ENCODE results near the gene NACC2.

The NACC2 gene

DNA sequence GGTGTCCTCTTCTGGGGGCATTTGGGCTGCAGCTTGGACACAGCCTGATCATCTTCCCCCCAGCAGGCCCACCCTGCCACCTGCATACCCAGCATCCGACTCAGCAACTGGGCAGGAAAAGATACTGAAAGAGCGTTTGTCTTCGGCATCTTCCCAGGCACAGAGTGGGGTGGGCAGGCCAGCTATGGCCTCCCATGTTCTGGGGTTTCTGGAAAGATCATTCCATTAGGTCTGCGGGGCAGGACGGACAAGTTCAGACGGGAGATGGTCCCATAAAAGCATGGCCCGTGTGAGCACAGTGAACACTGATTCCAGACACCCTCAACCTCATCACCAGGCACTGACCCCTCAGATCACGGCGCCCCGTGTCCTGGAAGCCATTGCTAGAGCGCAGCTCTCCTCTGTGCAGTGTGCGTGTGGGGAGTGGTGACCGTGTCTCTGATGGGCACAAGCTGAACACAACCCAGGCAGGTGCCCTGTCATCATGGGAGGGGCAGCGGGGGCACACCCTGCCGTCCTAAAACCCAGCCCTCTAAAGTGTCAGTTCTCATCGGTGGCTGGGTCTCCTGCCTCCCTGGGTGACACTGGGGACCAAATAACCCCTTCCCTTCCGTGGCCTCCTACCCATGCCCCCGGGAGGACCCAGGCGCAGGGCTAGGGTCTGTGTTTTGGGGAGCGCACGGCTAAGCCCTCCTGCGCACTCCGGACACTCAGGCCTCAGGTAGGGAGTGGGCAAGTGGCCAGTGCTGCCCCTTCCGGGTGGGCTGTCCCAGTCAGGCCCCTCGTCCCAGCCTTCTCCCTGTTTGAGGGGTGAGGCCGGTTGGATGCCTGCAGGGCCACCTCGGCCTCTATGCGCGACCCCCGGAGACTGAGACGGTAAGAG lies 36.8 kb upstream of the NACC2 start:
- in situ Hi-C loops (cut with MboI; ENCODE audit: low sequenced_read_pairs) = no loop called here

GRCh38 chr9:136129176-136129575 lies 34.1 kb upstream of the NACC2 start:
- in situ Hi-C loops (cut with MboI; ENCODE audit: low sequenced_read_pairs) = loop anchor here (10.0 kb wide), 1 partner anchor 164 kb away; the partner anchor contains the start of gene UBAC1

DNA sequence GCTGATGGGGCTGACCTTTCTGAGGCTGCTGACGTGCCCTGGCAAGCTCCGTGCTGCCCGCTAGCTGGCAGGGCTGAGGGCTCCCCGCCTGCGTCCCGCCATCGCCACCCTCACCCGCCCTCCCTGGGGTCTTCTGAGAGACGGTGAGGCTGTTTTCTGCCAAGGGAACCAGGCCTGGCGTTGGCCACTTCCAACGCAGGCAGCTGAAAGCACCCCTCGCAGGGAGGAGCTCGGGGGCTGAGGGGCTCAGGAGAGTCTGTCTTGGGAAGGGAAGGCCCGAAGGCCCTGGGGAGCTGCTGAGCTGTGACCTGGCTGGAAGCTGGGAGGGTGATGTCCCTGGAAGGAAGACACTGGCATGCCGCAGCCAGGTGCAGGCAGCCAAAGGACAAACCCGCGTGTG lies 33.3 kb upstream of the NACC2 start:
- in situ Hi-C loops (cut with MboI; ENCODE audit: low sequenced_read_pairs) = loop anchor here (10.0 kb wide), 1 partner anchor 164 kb away; the partner anchor contains the start of gene UBAC1

- in situ Hi-C loops (cut with MboI; ENCODE audit: low sequenced_read_pairs) = loop anchor here (10.0 kb wide), 1 partner anchor 163 kb away; the partner anchor contains the start of gene UBAC1
Observed at GRCh38 chr9:136127313-136127712, 32.2 kb upstream of the NACC2 start.

GRCh38 chr9:136124976-136125692 lies 30.0 kb upstream of the NACC2 start:
- in situ Hi-C loops (cut with MboI; ENCODE audit: low sequenced_read_pairs) = loop anchor here (10.0 kb wide), 1 partner anchor 160 kb away; the partner anchor contains the start of gene UBAC1

DNA sequence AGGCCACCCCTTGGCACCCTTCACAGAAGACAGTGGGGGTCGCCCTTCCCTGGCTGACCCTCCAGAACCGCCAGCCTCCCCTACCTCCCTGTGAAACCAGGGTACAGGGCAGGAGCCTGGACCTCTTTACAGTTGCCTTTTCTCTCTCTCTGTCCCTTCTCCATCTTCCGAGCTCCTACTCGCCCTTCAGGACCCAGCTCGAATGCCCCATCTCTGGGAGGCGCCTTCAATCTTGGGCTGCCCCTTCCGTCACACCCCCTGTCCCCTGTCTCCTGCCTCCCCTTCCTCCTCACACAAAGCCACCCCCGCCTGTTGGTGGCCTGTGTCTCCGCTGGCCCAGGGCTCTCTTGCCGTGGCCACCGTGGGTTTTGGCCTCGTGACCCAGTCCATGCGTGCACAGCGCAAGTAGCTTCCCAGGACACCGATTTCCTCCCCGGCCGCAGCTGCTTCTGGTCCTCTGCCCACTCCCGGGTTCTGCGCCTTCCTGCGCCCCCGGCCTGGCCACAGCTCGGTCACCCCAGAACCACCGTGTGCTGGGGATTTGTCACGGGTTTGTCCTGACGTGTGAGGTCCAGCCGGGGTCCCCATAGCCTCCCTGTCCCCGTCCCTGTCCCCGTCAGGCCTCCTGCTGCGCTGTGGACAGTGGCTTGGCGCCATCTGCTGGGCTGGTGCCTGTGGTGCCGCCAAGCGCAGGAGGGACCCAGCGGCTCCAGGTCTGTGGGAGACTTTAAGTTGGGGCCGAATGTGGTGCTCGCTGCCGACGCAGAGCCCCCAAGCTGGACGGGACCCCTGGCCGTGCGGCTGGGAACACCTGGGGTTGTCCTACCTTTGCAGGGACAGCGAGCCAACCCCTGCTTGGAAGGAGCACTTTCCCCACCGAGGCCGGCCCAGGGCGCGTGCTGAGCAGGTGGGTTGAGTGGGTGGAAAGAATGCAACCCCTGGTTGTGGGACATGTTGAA lies 27.6 kb upstream of the NACC2 start:
- in situ Hi-C loops (cut with MboI; ENCODE audit: low sequenced_read_pairs) = loop anchor here (10.0 kb wide), 1 partner anchor 158 kb away; the partner anchor contains the start of gene UBAC1

DNA sequence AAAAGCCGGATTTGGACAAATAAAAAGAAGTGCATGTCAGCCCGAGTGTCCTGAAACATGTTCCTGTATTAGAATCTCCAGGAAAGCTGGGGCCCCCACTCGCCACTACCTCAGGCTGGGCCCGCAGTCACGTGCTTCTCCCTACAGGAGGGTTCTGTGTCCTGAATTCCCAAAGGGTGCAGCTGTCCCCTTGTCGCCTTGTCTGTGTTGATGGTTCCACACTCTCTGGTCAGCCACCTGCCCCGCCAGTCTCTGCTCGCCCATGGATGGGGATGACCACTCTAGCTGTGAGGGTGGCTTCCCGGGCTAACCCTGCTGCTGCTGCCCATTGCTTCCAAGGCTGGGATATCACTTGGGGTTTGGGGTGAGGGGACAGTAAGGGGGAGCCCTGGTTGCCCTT lies 26.7 kb upstream of the NACC2 start:
- in situ Hi-C loops (cut with MboI; ENCODE audit: low sequenced_read_pairs) = loop anchor here (10.0 kb wide), 1 partner anchor 157 kb away; the partner anchor contains the start of gene UBAC1

DNA sequence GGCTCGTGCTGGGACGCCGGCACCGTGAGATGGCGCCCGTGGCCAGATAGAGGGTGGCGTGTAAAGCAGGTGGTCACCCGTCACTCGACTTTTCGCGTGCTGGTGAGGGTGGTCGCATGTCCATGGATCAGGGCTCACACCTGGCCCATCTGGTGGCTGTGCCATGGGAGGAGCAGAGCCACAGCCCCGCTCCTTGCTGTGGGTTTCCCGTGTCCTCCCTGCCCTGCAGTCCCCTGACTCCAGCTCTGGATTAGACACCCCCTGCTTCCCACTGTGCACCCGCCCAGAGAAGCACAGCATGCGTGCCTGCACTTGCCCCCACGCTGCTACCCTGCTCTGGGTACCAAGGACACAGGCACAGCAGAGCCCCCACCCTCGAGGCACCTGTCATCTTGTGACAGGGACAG lies 25.4 kb upstream of the NACC2 start:
- in situ Hi-C loops (cut with MboI; ENCODE audit: low sequenced_read_pairs) = loop anchor here (10.0 kb wide), 1 partner anchor 156 kb away; the partner anchor contains the start of gene UBAC1

DNA sequence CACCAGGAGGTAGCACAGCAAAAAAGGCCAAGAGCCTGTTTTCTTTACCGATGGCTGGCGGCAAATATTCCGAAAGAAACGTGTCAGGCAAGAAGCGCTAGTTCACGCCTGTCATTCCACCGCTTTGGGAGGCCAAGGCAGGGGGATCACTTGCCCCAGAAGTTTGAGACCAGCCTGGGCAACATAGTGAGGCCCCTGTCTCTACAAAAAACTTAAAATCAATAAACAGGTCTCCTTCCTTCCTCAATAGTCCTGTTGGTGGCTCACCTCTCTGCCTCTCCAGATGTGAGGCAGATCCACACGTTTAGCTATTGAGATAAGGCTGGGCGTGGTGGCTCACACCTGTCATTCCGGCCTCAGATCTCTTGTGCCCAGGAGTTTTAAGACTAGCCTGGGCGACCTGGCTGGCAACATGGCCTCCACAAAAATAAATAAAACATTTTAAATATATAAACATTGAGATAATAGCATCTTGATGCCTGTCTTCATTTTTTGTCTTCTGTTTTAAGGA lies 24.8 kb upstream of the NACC2 start:
- in situ Hi-C loops (cut with MboI; ENCODE audit: low sequenced_read_pairs) = loop anchor here (10.0 kb wide), 1 partner anchor 155 kb away; the partner anchor contains the start of gene UBAC1

- in situ Hi-C loops (cut with MboI; ENCODE audit: low sequenced_read_pairs) = no loop called here
Observed at GRCh38 chr9:136119061-136119882, 24.2 kb upstream of the NACC2 start.

DNA sequence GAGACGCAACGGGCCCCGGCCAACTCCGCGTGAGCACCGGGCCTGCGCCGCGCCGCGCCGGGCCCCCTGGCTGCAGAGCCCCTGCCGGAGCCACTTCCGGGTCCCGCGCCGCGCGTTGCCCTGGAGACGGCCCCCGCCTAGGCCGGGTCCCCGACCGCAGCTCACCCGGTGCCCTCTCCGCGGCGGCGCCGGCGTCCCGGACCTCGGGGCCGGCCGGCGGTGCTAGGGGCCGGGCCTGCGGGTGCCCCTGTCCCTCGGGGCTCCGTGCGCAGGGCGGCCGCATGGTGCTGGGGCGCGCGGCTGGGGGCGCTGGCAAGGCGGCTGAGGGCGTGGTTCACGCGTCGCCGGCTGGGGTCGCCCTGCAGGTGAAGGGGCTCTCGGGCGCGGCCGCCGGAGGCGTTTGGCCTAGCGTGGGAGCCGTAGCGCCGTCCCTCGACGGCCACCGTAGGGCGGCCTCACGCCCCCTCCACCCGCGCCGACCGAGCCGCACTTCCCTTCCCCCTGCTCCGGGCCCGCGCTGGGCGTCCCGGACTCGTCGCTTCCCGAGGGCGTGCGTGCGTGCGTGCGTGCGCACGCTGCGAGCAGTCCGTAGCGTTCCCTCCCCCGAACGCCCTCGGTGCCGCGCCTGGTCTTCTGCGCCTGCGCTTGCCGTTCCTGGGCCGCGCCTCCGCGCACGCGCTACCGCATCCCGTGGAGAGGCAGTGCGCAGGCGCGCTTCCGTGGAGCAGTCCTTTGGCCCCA lies 23.4 kb upstream of the NACC2 start, which contains the start of gene TMEM250:
TSS of gene TMEM250 (minus strand) at position 556 of the 741 bp plus-strand sequence. CDS start 1,975 bp downstream, outside the sequence.
- in situ Hi-C loops (cut with MboI; ENCODE audit: low sequenced_read_pairs) = no loop called here

GRCh38 chr9:136117916-136118319 lies 22.8 kb upstream of the NACC2 start:
- in situ Hi-C loops (cut with MboI; ENCODE audit: low sequenced_read_pairs) = no loop called here

- in situ Hi-C loops (cut with MboI; ENCODE audit: low sequenced_read_pairs) = no loop called here
Observed at GRCh38 chr9:136117291-136117915, 22.3 kb upstream of the NACC2 start.

DNA sequence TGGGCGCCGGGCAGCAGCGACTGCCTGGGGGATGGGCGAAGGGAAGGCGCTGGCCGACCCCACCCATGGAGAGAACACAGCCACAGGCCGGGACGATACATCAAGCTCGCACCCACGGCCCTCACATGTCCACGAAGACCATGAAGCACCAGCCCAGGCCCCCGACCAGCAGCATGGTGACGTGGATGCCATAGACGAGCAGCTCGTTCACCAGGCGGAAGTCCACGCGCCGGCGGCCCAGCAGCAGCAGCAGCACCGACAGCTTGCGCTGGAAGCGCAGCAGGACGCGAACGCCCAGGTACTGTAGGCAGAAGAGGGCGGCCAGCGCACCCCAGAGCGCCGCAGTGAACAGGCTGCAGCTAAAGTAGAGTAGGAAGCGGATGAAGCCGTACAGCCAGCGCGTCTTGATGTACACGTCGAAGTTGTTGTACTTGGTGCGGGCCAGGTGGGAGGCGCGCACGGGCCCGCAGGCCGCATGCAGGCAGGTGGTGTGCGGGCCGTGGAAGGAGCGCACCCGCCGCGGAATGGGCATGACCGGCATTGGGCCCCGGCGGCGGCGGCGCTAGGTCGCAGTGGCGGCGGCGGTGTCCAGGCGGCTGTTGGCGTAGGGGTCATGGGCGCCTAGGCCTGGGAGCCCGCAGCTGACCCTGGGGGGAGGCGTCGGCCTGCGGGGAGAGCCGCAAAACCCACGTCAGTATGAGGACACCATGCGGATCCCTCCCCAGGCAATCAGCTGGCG lies 21.4 kb upstream of the NACC2 start:
- in situ Hi-C loops (cut with MboI; ENCODE audit: low sequenced_read_pairs) = no loop called here

- in situ Hi-C loops (cut with MboI; ENCODE audit: low sequenced_read_pairs) = no loop called here
Observed at GRCh38 chr9:136115641-136116359, 20.7 kb upstream of the NACC2 start.

DNA sequence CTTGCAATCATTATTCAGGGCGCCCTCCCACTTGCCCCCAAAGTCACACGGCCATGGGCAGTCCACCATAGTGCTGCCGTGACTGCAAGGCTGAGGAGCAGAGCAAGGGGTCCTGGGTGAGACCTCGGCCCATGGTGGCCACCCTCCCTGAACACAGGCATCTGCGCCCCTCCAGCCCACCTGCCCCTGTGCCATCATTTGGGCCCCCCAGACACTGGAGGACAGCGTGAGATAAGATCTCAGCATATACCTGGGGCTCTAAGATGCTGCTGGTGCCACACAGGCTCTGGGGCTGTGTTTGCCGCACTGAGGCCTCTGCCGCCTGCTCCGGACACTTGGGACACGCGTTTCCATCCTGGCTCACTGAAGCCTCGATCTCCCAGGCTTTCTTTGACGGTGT lies 20.1 kb upstream of the NACC2 start:
- in situ Hi-C loops (cut with MboI; ENCODE audit: low sequenced_read_pairs) = no loop called here

- in situ Hi-C loops (cut with MboI; ENCODE audit: low sequenced_read_pairs) = no loop called here
Observed at GRCh38 chr9:136114610-136115009, 19.5 kb upstream of the NACC2 start.

All from HL-60/S4 (cell line).